Lower leg skin (tissue), 3 donors: Measurements from ENCODE around the gene ANKK1.

Source experiments
- CTCF ChIP-seq, 3 donors: fragments of 450-650 bp; IDR thresholded peaks; one replicate each; pipeline ENCODE4 v1.5.1; 2016; ENCODE audit warnings: antibody characterized with exemption in 3 of 3, mild to moderate bottlenecking in 3 of 3, moderate library complexity in 2 of 3
- POLR2A ChIP-seq, 2 donors: fragments of 450-650 bp; IDR thresholded peaks; one replicate each; pipeline ENCODE4 v1.6.1; 2016 to 2017; ENCODE audit warnings: antibody characterized with exemption in 2 of 2, mild to moderate bottlenecking in 1 of 2, moderate library complexity in 1 of 2

DNA sequence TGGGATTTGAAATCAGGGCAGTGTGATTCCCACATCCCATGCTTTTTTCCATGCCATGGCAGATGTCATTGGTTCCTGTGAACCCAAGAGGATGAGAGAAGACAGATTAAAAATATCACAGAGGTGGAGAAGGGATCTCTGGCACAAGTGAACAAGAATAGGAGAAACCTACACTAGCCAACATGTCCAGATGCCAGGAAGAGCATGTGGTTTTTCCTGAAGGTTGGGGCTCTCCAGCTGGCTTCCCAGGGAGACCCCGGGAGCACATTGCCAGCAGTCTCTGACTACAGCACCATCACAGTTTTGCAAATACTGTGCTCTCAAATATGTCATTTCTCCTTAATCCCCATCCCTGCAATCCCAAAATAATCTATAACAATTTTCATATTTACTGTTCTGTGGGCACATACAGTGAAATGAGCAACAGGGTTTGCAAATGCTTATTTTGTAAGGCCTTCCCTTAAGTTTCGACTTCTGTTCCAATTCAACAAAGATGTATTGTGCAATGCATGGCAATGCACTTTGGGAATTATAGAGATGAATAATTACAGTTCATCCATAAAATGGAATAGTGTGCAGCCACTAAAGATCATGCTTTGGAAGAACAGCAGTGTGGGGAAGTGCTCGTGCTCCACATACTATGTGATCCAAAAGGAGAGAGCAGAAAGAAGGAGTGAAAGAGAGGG, 4.8 kb downstream of the ANKK1 start:
- TF ChIP-seq CTCF (IDR thresholded peaks at IDR 0.05) (no peak), POLR2A (IDR thresholded peaks at IDR 0.05) (no peak)
